Chondrocyte (in vitro differentiated cells): ENCODE measurements around the gene ATP6V0C. TPM values are rescaled to one million over a fixed set of nuclear protein-coding genes. Genes with fewer than 3 reads are reported as not detected.
"Not testable (repeated sequence)": the region's sequence is repeated elsewhere in the genome, so short reads cannot be mapped to it uniquely, and the experiment has no call there.

ENCODE experiments used
- DNase-seq: peaks from one replicate; pipeline ENCODE4 v3.0.0; 2021; ENCODE audit warnings: mixed read lengths, low spot score
- H3K27ac Mint-ChIP-seq: one replicate; pipeline ENCODE4 v1.8.0; 2021; ENCODE audit warnings: mild to moderate bottlenecking, moderate library complexity, mixed read lengths; ENCODE audit not compliant: unreplicated experiment
- H3K27me3 Mint-ChIP-seq: 2 replicates; pipeline ENCODE4 v1.8.0; 2021; ENCODE audit warnings: low read depth, mixed read lengths
- H3K36me3 Mint-ChIP-seq: 2 replicates; pipeline ENCODE4 v1.8.0; 2021; ENCODE audit warnings: low read depth, mixed read lengths
- H3K4me1 Mint-ChIP-seq: 2 replicates; pipeline ENCODE4 v1.8.0; 2021; ENCODE audit warnings: low read depth, mild to moderate bottlenecking, mixed read lengths
- H3K4me3 Mint-ChIP-seq: one replicate; pipeline ENCODE4 v1.8.0; 2021; ENCODE audit warnings: mild to moderate bottlenecking, moderate library complexity, mixed read lengths; ENCODE audit not compliant: unreplicated experiment
- H3K9me3 Mint-ChIP-seq: 2 replicates; pipeline ENCODE4 v1.8.0; 2021; ENCODE audit warnings: low read depth, mixed read lengths
- total RNA-seq: library from RNA; stranded (reverse); gene quantifications from 3 replicates; pipeline ENCODE4 v1.2.1, GENCODE V29; 2021
- TF ChIP-seq, protein P1 (sequence below): fragments of 200-600 bp; sonication (generic); IDR thresholded peaks from 2 replicates; pipeline ENCODE4 v1.5.0; 2021; ENCODE audit warnings: antibody characterized with exemption, mild to moderate bottlenecking, moderate library complexity

Gene ATP6V0C
- total RNA-seq, 1 donor from 2014 or later = 200 TPM

DNA sequence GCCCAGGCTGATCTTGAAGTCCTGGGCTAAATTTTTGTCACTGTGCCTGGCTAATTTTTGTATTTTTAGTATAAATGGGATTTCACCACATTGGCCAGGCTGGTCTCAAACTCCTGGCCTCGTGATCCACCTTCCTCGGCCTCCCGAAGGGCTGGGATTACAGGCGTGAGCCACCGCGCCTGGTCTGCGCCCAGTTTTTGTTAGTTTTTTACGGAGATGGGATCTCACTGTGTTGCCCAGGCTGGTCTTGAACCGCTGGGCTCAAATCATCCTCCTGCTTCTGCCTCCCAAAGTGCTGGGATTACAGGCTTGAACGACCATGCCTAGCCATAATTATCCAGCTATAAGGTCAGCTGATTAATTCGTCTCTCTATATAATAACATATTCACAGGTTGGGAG lies 20.2 kb downstream of the ATP6V0C start:
- no peak for DNase-seq
- H3K27me3 Mint-ChIP-seq = no peaks in the 10 kb centered on the region

DNA sequence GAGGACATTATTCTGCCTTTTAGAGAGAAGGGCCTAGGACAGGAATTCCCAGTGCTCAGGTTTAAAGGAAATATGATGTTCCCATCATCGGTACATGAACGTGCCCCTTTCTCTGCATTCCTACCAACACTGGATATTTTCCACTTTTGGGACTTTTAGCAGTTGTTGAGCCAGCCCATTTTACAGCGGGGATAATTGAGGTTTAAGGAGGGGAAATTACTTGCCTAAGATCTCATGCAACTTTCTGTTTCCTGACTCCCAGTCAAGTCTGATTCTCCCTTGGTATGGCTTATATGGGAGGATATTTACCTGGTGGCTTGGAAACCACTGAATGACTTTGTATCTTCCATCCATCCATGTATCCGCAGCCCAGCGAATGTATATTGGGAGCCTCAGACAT lies 20.6 kb downstream of the ATP6V0C start:
- H3K9me3 Mint-ChIP-seq, H3K4me3 Mint-ChIP-seq, DNase-seq, H3K27me3 Mint-ChIP-seq, H3K36me3 Mint-ChIP-seq, H3K27ac Mint-ChIP-seq: not testable (repeated sequence)
- peaks cover 36% of the 10 kb centered on the region for H3K4me1 Mint-ChIP-seq

More for the DNA sequence above, 20.2 kb downstream of the ATP6V0C start:
- no peak overlapping the region for H3K4me3 Mint-ChIP-seq
- H3K4me1 Mint-ChIP-seq = peaks cover 32% of the 10 kb centered on the region
- TF ChIP-seq, protein P1, sequence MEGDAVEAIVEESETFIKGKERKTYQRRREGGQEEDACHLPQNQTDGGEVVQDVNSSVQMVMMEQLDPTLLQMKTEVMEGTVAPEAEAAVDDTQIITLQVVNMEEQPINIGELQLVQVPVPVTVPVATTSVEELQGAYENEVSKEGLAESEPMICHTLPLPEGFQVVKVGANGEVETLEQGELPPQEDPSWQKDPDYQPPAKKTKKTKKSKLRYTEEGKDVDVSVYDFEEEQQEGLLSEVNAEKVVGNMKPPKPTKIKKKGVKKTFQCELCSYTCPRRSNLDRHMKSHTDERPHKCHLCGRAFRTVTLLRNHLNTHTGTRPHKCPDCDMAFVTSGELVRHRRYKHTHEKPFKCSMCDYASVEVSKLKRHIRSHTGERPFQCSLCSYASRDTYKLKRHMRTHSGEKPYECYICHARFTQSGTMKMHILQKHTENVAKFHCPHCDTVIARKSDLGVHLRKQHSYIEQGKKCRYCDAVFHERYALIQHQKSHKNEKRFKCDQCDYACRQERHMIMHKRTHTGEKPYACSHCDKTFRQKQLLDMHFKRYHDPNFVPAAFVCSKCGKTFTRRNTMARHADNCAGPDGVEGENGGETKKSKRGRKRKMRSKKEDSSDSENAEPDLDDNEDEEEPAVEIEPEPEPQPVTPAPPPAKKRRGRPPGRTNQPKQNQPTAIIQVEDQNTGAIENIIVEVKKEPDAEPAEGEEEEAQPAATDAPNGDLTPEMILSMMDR = no peak
- no peak overlapping the region for H3K27ac Mint-ChIP-seq
- H3K9me3 Mint-ChIP-seq = no peaks in the 10 kb centered on the region
- no peaks in the 10 kb centered on the region for H3K36me3 Mint-ChIP-seq

DNA sequence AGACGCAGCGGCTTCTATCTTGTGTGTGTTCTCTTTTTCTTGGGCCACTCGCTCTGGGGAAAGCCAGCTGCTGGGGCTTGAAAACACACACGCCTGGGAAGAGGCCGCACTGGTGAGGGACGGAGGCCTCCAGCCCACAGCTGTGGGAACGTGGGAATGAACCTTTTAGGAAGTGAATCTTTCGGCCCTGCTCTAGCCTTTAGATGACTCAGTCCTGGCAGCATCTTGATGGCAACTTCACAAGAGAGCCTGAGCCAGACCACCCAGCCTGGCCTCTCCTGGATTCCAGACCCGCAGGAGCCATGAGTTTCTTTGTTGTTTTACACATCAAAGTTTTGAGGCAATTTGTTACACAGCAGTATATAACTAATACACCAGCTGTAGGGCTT lies 21.9 kb downstream of the ATP6V0C start:
- H3K36me3 Mint-ChIP-seq = no peaks in the 10 kb centered on the region
- no peak for DNase-seq
- no peaks in the 10 kb centered on the region for H3K9me3 Mint-ChIP-seq
- H3K4me3 Mint-ChIP-seq = no peak overlapping the region
- peak overlapping the region; percentile 65 for H3K27ac Mint-ChIP-seq
- peaks cover 49% of the 10 kb centered on the region for H3K4me1 Mint-ChIP-seq
- TF ChIP-seq, protein P1 = no peak
- no peaks in the 10 kb centered on the region for H3K27me3 Mint-ChIP-seq

DNA sequence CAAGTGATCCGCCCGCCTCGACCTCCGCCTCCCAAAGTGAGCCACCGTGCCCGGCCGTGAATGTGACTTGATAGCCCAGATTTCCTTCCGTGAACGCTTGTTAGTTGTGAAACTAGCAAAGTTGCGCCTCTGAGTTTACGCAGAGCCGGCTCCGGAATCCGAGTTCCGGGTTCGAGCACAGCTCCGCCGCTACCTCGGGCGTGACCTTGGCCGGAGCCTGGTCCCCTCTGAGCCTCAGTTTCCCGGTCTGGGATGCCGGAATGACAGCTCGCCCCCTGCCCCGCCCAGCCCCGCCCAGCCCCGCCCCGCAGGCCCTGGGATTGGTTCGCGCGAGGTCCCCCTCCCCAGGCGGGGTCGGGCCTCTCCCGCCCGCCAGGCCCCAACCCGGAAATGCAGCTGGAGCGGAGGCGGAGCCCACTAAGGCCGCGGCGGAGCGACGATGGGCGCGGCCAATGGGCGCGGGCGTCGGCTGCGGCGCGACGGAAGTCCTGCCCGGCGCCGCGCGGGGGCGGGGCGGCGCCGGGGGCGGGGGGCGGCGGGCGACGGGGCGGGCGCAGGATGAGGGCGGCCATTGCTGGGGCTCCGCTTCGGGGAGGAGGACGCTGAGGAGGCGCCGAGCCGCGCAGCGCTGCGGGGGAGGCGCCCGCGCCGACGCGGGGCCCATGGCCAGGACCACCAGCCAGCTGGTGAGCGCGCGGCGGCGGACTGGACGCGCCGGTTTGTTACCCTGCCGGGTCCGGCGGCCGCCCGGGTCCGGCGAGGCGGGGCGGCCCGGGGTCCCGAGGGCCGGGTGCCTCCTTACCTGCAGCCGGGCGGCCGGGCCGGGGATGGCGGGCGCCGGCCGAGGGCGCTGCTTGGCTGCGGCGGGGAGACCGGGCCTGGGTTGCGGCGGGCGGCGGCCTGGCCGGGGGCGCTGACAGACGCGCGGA lies 24.0 kb downstream of the ATP6V0C start, which contains the start of gene PDPK1:
TSS of gene PDPK1 (plus strand) at position 571 of the 929 bp plus-strand sequence. CDS start at position 663, 92 bp downstream.
- peak within 1 kb of the TSS; percentile 87 for H3K27ac Mint-ChIP-seq
- H3K27me3 Mint-ChIP-seq = no peaks in the 10 kb centered on the region
- peak within 1 kb of the TSS; percentile 74 for H3K4me3 Mint-ChIP-seq
- H3K9me3 Mint-ChIP-seq = no peaks in the 10 kb centered on the region
- no peaks in the 10 kb centered on the region for H3K36me3 Mint-ChIP-seq
- H3K4me1 Mint-ChIP-seq = peaks cover 47% of the 10 kb centered on the region
- DNase-seq = peak; percentile 96
- TF ChIP-seq, protein P1 = no peak

DNA sequence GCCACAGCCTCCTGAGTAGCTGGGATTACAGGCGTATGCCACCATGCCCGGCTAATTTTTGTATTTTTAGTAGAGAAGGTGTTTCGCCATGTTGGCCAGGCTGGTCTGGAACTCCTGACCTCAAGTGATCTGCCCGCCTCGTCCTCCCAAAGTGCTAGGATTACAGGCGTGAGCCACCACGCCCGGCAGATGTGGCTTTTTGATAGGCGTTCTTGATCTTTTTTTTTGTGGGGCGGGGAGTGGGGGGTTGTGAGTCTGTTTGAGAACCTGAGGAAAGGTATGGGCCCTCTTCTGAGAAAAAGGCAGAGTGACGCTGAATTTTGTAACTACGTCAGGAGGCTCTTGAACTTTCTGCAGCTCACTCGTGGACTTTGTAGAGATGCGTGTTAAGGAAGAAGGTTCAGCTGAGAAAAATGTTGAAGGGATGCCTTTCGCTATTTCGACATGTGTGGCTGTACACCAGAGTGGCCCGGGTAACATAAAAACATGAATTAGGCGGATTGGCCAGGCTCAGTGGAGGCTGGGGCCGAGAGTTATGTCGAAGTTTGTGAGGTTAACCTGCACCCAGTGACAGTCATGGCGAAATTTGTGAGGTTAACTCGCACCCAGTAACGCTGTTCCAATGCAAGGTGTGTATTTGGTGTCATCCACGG lies 25.6 kb downstream of the ATP6V0C start:
- H3K4me1 Mint-ChIP-seq = peaks cover 43% of the 10 kb centered on the region
- not testable (repeated sequence) for H3K27me3 Mint-ChIP-seq, H3K36me3 Mint-ChIP-seq, H3K9me3 Mint-ChIP-seq
- peak overlapping the region; percentile 61 for H3K27ac Mint-ChIP-seq
- H3K4me3 Mint-ChIP-seq = peak overlapping the region; percentile 72
- peak; percentile 35 for DNase-seq

DNA sequence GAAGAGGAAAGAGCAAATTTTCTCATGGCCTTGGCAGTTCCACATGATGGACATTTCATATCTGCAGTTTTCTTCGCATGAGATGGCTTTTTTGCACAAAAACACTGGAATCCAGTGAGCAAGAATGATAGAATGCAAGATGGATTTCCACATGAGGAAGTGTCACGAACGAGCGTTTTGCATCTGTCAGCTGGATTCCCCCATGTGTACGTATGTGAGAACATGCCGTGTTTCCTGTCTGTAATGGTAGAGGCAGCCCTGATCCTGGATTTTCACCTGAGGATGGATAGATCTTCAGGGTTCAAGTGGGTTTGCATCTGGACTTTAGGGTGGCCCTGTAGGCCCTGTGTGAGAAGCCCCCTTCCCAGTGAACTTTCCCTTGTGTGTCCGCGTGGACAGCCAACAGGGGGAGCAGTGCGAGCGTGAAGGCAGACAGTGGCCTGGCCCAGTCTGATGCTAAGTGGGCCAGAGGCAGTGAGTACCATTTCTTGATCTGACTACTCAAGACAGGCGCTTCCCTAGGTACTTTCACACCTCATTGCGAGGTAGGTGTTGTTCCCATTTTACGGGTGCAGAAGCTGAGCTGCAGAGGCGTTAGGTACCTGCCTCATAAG lies 26.2 kb downstream of the ATP6V0C start:
- peak overlapping the region; percentile 5 for H3K27ac Mint-ChIP-seq
- not testable (repeated sequence) for H3K27me3 Mint-ChIP-seq, H3K9me3 Mint-ChIP-seq, H3K36me3 Mint-ChIP-seq
- H3K4me1 Mint-ChIP-seq = peaks cover 43% of the 10 kb centered on the region
- peak; percentile 35 for DNase-seq
- H3K4me3 Mint-ChIP-seq = peak overlapping the region; percentile 72
- TF ChIP-seq, protein P1 = peak; percentile 76

DNA sequence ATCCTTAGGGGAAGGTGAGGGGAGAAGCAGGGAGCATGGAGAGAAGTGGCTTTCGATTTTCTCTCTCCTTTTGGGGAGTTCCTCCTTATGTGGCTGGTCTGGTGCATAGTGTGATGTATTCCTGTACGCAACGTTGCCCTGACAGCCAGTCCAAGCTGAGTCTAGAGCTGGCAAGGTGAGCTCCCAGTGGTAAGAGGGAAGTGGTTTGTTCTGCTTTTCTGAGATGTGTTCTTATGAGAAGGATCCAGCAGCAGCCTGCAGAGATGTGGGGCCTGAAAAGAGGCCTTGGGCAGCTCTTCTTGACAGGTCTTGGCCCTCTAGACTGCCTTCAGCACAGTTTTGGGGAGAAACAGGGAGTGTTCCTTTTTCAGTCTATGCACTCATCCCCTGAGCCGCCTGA lies 27.2 kb downstream of the ATP6V0C start:
- peak overlapping the region; percentile 53 for H3K27ac Mint-ChIP-seq
- H3K4me3 Mint-ChIP-seq, H3K27me3 Mint-ChIP-seq, H3K36me3 Mint-ChIP-seq, H3K9me3 Mint-ChIP-seq, DNase-seq: not testable (repeated sequence)
- peaks cover 40% of the 10 kb centered on the region for H3K4me1 Mint-ChIP-seq

DNA sequence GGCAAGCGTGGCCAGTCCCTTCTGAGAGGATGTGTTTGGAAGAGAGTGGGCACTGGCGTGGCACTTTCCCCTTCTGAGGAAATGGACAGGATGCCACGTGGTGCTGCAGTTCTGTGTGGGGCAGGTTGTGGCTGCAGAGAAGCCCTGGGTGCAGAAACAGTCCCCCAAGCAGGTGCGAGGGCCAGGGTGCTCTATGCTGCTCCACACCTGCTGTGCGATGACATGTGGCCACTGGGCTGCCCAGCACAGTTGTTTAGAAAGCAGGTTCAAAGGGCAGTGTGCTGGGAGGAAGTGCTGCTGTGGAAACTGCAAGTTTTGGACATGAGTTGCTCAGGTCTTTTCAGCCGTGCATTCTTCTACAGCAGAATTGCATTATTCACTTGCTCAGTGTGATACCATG lies 27.7 kb downstream of the ATP6V0C start:
- Mint-ChIP-seq H3K27ac (peak overlapping the region; percentile 53), H3K4me1 (peaks cover 39% of the 10 kb centered on the region)
- H3K9me3 Mint-ChIP-seq, H3K36me3 Mint-ChIP-seq, DNase-seq, H3K4me3 Mint-ChIP-seq, H3K27me3 Mint-ChIP-seq: not testable (repeated sequence)
